Measurements from ENCODE around the gene SHISA7.

The SHISA7 gene

DNA sequence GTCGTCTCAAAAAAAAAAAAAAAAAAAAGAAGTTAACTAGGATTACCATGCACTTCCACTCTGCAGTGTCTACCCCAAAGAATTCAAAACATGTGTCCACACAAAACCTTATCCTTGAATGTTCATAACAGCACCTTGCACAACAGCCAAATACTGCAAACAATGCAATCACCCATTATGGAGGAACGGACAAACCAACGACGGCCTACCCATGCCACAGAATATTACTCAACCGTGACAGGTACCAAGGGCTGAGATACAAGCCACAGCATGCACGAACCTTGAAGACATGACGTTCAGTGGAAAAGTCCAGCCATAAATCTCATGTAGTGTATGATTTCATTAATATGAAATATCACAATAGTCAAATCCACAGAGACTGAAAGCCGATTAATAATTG, 3.0 kb upstream of the SHISA7 start:
- DNase-seq (ENCODE audit: low spot score): no peak

DNA sequence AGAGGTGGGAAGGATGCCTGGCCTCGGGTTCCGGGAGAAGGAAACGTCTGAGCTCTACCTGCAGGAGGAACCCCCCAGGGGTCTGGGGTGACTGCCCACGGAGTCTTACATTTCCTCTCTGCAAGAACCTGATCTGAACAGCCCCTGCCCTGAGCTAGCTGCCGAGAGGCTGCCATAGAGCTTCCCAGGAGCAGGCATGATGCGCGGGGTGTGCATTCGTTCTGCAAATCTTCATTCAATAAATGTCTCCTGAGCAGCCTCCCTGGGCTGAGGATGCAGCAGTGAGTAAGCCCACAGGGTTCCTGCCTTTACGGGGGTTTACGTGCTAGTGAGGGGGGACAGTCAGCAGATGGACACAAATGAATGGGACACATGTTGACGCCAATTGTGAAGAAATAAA, 1.5 kb upstream of the SHISA7 start:
- DNase-seq (ENCODE audit: low spot score): no peak

DNA sequence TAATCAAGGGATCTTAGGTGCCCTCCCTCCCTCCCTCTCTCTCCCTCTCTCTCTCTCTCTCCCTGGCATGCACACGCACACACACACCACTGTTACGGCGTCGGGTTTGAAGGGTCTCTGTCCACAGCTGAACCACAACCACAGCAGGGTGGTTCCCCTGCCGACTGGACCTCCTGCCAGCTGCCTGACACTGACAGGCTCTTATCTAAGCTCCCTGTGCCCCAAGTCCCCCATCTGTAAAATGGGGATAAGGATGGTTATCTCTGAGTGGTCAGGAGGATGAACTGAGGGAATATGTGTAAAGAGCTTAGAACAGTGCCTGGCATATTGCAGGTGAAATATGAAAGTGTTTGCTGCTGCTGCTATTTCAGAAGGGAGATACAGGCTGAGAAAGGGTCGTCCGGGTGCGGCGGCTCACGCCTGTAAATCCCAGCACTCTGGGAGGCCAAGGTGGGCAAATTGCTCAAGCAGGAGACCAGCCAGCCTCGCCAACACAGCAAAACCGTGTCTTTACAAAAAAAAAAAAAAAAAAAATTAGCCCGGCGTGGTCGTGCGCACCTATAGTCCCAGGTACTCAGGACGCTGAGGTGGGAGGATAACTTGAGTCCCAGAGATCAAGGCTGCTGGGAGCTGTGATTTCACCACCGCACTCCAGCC, 852 bp upstream of the SHISA7 start:
- DNase-seq (ENCODE audit: low spot score): no peak

DNA sequence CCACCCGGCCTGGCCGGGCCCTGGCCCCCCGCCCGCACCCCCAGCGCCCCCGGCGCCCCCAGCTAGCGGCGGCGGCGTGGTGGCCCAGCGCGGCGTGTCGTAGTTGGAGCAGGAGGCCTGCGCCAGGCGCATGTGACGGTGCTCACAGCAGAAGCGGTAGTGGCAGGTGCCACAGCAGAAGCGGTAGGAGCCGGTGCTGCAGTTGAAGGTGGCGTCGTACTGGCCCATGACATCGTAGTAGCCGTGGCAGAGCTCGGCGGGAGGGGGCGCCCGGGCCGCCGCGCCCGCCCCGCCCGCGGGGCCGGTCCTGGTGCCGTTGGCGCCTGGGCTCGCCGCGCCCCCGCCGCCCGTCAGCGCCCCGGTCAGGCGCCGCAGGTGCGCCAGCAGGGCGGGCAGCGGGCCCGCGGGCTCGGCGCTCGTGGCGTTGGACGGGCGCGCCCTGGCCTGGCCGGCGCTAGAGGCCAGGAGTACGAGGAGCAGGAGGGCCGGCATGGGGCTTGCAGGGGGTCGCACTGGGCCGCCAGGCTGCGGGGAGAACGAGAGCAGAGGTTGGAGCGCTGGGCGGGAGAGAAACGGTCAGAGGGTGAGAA, 633 bp downstream of the SHISA7 start:
- DNase-seq (ENCODE audit: low spot score): no peak

DNA sequence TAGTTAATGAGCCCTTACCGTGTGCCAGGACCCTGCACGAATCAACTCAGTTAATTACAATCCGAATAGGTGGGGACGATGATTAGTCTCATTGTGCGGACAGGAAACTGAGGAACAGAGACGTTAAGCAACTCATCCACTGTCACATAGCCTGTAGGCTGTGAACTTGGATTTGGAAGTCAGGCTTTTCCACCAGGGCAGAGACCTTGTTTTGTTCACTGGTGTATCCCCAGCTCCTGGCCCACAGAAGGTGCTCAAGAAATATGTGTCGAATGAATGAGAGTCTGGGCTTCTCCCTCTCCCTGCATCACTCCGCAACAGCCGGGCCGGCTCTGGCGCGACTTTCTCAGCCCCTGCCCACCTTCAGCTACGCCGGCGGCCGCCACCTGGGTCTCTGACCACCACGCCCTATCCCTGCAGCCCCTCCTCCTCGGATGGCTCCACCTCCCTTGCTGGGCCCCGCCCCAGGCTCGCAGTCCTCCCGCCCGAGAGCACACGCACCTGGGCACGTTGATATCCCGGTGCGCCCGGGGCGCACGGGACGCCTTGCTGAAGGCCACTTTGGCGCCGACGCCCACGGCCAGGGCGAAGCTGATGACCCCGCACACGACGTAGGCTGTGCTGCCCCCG, 1.3 kb downstream of the SHISA7 start:
- no peak for DNase-seq (ENCODE audit: low spot score)

DNA sequence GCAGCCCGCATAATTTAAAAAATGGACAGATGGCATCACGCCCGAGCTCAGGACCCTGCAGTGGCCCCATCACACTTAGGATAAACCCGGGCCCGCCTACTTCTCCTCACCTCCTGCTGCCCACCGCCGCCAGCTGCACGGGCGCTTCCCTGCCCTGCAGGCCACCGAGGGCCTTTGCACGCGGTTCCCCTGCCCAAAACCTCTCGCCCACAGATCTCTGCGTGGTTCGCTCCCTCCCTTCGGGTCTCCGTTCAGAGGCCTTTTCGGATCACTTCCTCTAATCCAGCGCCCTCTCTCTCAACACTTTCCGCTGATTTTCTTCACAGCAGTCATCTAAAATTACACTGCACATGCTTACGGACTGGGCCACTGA, 1.8 kb downstream of the SHISA7 start:
- no peak for DNase-seq (ENCODE audit: low spot score)

DNA sequence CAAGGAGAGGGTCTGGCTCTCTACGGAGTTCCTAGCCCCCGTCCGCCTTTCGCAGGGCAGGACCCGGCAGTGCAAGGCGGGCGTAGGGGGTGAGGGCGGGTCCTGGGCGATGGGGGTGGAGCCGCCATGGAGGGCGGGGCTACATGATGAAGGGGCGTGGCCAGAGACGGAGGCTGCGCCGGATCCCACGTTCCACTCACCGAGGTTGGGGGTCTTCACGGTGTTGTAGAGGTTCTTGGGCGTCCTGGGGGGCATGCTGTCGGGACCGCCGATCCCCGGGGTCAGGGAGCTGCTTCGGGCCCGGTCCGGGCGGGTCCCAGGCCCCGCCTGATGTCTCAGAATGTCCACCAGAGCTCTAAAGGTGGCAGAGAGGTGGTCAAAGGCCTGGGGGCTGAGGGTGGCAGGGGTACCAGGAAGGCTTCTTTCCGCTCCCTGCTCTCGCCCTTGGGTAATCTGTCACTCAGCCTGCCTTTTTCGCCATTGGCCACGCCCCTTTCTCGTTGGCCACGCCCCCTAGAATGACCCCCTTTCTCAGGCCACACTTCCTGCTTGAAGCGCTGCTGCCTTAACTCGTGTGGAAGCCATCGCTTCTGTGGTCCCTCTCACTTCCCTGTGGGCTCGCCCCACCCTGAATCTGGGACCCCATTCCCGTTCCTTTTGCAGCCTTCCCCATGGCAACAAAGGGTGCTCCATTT, 2.5 kb downstream of the SHISA7 start:
- no peak for DNase-seq (ENCODE audit: low spot score)

DNA sequence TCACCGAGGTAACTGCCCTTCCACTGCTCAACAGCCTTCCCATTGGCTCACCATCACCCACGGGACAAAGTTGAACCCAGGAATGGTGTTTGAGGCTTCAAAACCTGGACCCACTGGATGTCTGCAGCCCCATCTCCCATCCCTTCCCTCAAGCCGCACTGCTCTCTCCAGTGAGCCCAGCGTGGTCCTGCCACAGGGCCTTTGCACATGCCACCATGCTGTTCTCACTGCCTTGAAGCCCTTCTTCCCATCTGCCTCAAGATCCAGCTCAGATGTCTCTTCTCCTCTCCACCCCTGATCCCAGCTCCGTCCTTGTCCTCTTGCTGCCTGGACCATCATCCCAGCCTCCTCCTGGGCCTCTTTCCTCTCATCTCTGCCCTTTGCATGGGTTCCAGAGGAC, 4.0 kb downstream of the SHISA7 start:
- no peak for DNase-seq (ENCODE audit: low spot score)

DNA sequence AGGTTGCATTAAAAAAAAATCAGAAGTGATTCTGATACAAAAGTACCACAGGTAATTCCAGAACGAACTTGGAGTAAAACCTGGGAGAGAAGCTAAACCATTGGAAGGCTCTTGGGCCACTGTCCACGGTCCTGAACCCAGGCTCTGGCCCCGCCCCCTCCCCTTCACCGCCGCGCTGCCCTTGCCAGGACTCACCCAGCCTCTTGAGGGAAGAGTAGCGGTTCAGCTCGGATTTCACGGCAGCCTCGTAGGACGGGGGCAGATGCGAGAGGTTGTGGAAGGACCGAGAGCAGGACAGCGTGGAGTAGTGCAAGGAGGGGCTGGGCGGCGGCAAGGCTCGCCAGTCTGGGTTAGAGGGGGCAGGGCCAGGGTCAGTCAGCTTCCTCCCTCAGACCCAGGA, 5.7 kb downstream of the SHISA7 start:
- no peak for DNase-seq (ENCODE audit: low spot score)

DNA sequence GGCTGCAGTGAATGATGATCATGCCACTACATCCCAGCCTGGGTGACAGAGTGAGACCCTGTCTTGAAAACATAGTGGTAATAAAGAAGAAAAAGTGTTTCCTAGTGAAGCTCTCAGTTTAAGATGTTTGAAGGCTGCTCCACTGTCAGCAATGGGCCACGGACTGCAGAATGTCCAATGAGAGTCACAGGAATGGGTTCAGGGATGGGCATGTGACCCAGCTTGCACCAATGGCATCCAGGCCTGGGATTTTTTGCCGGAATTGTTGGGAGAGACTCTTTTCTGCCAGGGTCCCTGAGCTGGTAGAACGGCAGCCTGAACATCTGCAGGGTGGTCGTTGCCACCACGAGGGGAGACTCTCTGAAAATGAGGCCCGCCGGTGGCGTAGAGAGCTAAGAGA, 6.3 kb downstream of the SHISA7 start:
- DNase-seq (ENCODE audit: low spot score): no peak

DNA sequence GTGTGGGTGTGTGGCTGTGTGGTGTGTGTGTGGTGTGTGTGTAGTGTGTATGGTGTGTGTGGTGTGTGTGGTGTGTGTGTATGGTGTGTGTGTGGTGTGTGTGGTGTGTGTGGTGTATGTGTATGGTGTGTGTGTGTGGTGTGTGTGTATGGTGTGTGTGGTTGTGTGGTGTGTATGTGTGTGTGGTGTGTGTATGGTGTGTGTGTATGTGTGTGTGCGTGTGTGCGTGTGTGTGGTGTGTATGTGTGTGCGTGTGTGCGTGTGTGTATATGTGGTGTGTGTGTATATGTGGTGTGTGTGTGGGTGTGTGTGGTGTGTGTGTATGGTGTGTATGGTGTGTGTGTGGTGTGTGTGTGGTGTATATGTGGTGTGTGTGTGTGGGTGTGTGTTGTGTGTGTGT, 8.1 kb downstream of the SHISA7 start:
- no peak for DNase-seq (ENCODE audit: low spot score)

DNA sequence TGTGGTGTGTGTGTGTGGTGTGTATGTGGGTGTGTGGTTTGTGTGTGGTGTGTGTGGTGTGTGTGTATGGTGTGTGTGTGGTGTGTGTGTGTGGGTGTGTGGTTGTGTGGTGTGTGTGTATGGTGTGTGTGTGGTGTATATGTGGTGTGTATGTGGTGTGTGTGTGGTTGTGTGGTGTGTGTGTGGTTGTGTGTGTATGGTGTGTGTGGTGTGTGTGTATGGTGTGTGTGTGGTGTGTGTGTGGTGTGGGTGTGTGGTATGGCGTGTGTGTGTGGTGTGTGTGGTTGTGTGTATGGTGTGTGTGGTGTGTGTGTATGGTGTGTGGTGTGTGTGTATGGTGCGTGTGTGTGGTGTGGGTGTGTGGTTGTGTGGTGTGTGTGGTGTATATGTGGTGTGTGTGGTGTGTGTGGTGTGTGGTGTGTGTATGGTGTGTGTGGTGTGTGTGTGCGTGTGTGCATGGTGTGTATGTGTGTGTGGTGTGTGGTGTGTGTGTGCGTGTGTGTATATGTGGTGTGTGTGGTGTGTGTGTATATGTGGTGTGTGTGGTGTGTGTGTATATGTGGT, 8.7 kb downstream of the SHISA7 start:
- no peak for DNase-seq (ENCODE audit: low spot score)

DNA sequence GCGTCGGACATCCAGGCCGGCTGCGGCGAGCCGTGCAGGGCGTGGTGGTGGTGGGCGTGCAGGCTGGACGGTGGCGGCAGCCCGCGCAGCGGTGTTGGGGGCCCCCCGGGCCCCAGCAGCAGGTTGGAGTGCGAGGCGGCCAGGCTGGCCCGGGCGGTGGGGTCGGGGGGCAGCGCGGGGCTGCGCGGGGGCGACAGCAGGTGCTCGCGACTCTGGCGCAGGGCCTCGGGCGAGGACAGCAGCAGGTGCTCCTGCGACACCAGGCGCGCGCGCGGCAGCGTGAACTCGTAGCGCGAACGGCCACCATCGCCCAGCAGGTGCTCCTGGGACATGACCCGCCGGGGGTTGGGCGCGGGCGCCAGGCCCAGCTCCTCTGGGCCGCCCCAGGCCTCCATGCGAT, 9.8 kb downstream of the SHISA7 start:
- no peak for DNase-seq (ENCODE audit: low spot score)

DNA sequence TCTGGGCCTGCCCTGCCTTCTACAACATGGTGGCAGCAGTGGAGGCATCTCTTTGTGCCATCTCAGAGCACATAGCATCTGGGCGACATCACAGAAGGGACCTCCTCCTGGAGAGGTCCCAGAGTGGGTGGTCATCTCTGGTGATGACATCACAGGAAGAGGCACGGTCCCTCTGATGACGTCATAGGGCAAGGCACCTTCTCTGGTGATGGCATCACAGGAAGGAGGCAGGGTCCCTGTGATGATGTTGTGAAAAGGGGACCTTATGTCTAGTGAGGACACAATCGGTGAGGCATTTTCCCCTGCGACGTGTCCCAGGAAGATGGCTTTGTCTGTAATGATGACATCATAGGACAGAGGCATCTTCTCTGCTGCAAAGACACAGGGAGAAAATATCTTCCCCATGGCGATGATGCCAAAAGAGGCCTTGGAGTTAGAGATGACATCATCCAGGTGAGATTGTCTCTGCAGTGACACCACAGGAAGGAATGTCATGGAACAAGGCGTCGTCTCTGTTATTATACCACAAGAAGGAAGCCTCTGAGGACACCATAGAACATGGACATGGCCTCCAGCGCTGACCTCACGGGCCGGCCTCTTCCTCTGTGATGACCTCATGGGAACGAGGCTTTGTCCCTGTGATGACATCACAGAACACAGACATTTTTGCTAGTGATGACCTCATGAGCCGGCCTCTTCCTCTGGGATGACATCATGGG, 10.7 kb downstream of the SHISA7 start:
- no peak for DNase-seq (ENCODE audit: low spot score)

DNA sequence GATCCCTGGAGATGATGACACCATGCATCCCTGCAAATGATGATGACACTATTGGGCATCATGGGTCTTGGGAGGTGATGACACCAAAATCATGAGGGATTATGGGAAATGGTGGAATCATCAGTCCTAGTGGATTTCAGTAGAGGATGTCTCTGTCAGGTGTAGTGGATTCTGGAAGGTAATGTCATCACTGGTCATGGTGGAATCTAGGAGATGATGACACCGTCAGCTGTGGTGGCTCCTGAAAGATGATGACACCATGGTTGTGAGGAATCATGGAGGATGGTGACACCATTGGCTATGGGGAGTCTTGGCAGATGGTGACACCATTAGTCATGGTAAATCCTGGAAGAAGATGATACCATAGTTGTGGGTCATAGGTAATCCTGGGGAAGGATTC, 11.9 kb downstream of the SHISA7 start:
- DNase-seq (ENCODE audit: low spot score): no peak

DNA sequence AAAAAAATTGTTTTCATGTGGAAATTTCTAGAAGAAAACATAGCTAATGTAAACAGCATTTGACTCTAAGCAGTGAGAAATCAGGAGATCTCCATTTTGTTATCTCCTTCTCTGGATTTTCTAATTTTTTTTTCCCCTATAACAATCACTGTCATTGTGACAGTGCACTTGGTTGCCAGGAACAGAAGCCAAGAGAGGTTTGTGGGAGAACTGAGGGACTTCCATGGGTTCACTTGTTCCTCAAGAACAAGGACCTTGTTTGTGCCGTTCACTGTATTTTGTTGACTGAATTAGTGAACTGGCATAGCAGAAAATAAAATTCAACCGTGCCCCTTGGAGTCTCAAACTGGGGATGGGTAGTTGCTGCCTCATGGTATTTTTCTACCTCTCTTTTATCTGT, 17.1 kb downstream of the SHISA7 start:
- DNase-seq (ENCODE audit: low spot score): no peak

DNA sequence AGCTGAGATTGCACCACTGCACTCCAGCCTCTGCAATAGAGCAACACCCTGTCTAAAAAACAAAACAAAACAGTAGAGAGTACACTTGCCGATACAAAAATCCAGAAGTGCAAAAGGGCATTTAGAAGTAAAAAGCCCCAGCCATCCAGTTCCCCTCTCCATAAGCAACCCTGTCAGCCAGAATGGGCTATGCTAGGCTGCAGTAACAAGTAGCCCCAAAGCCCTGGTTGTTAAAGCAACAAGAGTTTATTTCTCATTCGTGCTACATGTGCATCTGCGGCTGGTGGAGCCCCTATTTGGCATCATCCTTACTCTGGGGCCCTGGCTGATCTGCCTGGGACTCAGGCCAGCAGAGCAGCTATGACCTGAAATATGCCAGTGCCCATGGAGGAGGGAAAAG, 18.6 kb downstream of the SHISA7 start:
- no peak for DNase-seq (ENCODE audit: low spot score)

DNA sequence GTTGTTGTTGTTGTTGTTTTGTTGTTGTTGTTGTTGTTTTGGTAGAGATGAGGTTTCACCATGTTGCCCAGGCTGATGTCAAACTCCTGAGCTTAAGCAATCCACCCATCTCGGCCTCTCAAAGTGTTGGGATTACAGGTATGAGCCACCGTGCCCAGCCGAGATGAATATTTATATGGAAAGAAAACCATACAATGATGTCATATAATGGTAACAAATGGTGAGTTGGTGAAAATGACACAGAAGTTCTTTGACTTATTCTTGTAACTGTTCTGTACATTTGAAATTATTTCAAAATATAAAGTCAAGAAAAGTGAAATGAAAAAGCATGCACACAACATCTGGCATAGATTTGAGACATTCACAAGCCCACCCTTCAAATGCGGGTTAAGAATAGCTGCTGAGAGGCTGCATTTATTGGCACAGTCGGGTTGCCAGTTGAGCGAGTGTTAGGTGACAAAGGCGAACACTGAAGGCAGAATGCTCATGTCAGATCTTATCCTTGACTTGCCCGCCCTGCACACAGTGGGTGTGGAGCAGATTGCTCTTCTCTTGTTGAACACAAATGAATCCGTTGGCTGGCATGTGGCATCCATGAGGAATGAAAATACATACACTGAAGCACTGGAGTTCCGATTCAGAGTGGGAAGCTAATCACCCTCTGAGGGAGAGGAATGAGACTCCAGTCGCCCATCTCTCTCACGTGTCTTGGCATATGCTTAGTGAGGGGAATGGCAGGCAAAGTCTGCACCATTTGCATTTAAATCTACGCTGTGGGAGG, 19.7 kb downstream of the SHISA7 start:
- DNase-seq (ENCODE audit: low spot score): no peak

DNA sequence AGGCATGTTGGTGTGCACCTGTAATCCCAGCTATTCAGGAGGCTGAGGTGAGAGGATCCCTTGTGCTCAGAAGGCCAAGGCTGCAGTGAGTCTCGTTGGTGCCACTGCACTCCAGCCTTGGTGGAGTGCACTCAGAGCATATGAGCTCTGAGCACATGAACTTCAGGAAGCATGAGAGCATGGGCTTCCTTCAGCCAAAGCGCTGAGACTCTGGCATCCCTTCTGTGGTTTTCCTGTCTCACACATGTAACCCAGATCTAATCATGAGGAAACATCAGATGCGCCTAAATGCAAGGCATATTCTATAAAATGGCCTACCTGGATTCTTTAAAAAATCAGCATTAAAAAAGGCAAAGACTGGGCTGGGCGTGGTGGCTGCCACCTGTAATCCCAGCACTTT, 21.8 kb downstream of the SHISA7 start:
- peak; percentile 60 for DNase-seq (ENCODE audit: low spot score)

DNA sequence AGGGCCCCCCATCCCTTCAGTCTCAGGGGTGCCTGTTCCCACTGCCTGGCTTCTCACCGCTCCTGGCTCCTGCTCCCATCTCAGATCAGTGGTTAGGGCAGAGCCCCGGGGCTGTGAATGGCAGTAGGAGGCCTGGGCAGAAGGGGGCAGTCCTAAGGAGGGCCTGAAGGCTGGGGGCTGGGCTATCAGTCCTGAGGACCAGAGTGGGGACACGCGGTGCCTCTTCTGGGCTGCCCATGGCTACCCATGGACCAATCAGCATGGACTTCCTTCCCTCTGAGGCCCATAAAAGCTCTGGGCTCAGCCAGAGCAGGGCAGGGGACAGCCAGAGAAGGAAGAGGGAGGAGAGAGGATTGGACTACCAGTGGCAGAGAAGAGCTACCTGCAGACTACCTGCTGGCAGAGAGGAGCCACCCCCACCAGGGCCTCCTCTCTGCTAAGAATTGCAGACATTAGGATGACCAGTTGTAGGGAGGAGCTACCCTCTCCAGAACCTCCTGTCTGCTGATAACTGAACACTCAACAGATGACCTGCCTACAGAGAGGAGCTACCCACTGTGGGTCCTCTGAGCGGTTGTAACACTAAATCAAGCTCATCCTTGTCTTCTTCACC, 23.4 kb downstream of the SHISA7 start:
- no peak for DNase-seq (ENCODE audit: low spot score)

DNA sequence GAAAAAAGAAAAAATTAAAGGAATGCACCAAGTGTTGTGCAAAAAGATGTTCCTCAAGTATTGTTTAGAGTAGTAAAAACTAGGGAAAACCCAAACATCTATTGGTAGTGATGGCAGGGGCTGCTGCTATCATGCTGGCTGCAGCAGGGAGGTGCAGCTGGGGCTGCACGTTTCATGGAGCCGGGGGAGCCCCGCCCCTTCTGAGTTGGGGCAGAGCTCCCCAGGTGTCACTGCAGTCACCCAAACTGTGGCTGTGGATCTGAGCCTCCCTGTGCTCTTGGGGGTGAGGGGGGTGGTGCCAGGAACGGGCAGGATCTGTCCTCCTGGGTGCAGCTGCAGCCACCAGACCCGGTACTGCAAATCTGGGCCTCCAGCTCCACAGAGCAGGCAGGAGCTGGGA, 24.0 kb downstream of the SHISA7 start:
- no peak for DNase-seq (ENCODE audit: low spot score)
